HEK293T (cell line): ENCODE measurements around the gene CRYL1.
"Not testable (repeated sequence)": the region's sequence is repeated elsewhere in the genome, so short reads cannot be mapped to it uniquely, and the experiment has no call there.

Source experiments
- ARNT ChIP-seq: fragments of 450-650 bp; IDR thresholded peaks from 2 replicates; pipeline ENCODE4 v1.6.1; 2017; ENCODE audit warnings: mild to moderate bottlenecking
- CTBP1 ChIP-seq: fragments of 450-650 bp; IDR thresholded peaks from 2 replicates; pipeline ENCODE4 v1.6.1; 2016; ENCODE audit warnings: borderline replicate concordance
- ELF4 ChIP-seq: fragments of 450-650 bp; IDR thresholded peaks from 2 replicates; pipeline ENCODE4 v1.6.1; 2017; ENCODE audit warnings: antibody characterized with exemption
- FOXA1 ChIP-seq: fragments of 450-650 bp; IDR thresholded peaks from 2 replicates; pipeline ENCODE4 v1.6.1; 2016; ENCODE audit warnings: mild to moderate bottlenecking
- FOXK2 ChIP-seq: fragments of 450-650 bp; IDR thresholded peaks from 2 replicates; pipeline ENCODE4 v1.6.1; 2016; ENCODE audit warnings: mild to moderate bottlenecking
- FOXM1 ChIP-seq: fragments of 450-650 bp; IDR thresholded peaks from 2 replicates; pipeline ENCODE4 v1.6.1; 2017; ENCODE audit warnings: mild to moderate bottlenecking, borderline replicate concordance
- HDGF ChIP-seq: fragments of 450-650 bp; IDR thresholded peaks from 2 replicates; pipeline ENCODE4 v1.6.1; 2017; ENCODE audit warnings: antibody characterized with exemption, borderline replicate concordance
- NFRKB ChIP-seq: fragments of 450-650 bp; IDR thresholded peaks from 2 replicates; pipeline ENCODE4 v1.6.1; 2016; ENCODE audit warnings: mild to moderate bottlenecking, moderate library complexity
- SP1 ChIP-seq: fragments of 450-650 bp; IDR thresholded peaks from 2 replicates; pipeline ENCODE4 v1.6.1; 2017
- SUZ12 ChIP-seq: fragments of 450-650 bp; IDR thresholded peaks from 2 replicates; pipeline ENCODE4 v1.6.1; 2016; ENCODE audit warnings: mild to moderate bottlenecking
- TARDBP ChIP-seq: fragments of 450-650 bp; IDR thresholded peaks from 2 replicates; pipeline ENCODE4 v1.6.1; 2016

- TF ChIP-seq TARDBP, SP1, FOXK2, ELF4, CTBP1, HDGF, FOXA1, FOXM1, NFRKB, ARNT, SUZ12: not testable (repeated sequence)
These were observed 91.4 kb downstream of the CRYL1 start for GRCh38 chr13:20434210-20434609.
